PC-9 (cell line): ENCODE data around the gene IL1RAPL1.

Source experiments
- EZH2 ChIP-seq: fragments of 200-600 bp; sonication (generic); IDR thresholded peaks from 2 replicates; pipeline ENCODE4 v1.8.0; 2017; ENCODE audit warnings: antibody characterized with exemption, low read depth
- TF ChIP-seq, protein P1 (sequence below): fragments of 200-600 bp; sonication (generic); conservative IDR thresholded peaks from 2 replicates; pipeline ENCODE4 v1.6.1; 2017; ENCODE audit warnings: mixed run types, antibody characterized with exemption, mild to moderate bottlenecking, moderate library complexity

DNA sequence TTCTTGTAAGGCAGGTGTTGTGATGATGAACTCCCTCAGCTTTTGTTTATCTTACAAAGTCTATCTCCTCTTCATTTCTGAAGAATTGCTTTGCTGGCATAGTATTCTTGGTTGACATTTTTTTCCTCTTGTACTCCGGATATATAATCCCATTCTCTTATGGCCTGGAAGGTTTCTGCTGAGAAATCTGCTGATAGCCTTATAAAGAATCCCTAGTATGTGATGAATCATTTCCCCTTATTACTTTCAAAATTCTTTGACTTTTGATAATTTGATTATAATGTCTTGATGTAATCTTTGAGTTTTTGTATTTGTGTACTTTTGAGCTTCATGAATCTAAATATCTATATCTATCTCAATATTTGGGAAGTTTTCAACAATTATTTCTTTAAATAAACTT, 972.8 kb downstream of the IL1RAPL1 start:
- TF ChIP-seq, protein P1, sequence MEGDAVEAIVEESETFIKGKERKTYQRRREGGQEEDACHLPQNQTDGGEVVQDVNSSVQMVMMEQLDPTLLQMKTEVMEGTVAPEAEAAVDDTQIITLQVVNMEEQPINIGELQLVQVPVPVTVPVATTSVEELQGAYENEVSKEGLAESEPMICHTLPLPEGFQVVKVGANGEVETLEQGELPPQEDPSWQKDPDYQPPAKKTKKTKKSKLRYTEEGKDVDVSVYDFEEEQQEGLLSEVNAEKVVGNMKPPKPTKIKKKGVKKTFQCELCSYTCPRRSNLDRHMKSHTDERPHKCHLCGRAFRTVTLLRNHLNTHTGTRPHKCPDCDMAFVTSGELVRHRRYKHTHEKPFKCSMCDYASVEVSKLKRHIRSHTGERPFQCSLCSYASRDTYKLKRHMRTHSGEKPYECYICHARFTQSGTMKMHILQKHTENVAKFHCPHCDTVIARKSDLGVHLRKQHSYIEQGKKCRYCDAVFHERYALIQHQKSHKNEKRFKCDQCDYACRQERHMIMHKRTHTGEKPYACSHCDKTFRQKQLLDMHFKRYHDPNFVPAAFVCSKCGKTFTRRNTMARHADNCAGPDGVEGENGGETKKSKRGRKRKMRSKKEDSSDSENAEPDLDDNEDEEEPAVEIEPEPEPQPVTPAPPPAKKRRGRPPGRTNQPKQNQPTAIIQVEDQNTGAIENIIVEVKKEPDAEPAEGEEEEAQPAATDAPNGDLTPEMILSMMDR: no peak
- no peak for TF ChIP-seq EZH2
